ENCODE results near the gene EPHA6. TPM values are rescaled to one million over a fixed set of nuclear protein-coding genes. Genes with fewer than 3 reads are reported as not detected.
"Not testable (repeated sequence)": the region's sequence is repeated elsewhere in the genome, so short reads cannot be mapped to it uniquely, and the experiment has no call there.

The EPHA6 gene
- total RNA-seq, 1 experiment from 2014 or later = 2.7 TPM

DNA sequence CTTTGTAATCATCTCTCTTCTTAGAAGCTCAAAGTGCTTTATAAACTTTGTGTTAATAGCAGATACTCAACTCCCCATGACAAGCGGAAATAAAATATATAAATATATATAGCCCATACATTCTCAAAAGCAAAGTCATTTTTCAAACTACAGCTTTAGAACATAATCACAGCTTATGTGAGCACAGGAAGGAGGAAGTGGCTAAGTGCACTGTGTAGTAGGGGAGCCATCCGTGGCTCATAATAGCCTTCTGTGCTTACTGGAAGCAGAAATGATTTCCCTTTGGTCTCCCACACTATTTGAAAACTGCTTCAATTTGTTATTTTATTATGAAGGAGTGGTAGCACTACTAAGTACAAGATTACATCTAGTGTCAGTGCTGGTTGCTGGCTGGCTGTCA, 798.7 kb downstream of the EPHA6 start:
- H3K27me3 Mint-ChIP-seq (ENCODE audit: insufficient read depth, unreplicated experiment) = peaks cover 3% of the 10 kb centered on the region
- no peaks in the 10 kb centered on the region for H3K36me3 Mint-ChIP-seq (ENCODE audit: insufficient read depth, unreplicated experiment)
- Histone ChIP-seq H3K36me3 (ENCODE audit: control insufficient read depth, insufficient read depth, low read length) (no peaks in the 10 kb centered on the region), H3K4me3 (ENCODE audit: low read depth, low read length) (no peak overlapping the region), H3K9me3 (no peaks in the 10 kb centered on the region), H3K27me3 (replicated peaks; ENCODE audit: control insufficient read depth, insufficient read depth, low read length) (no peaks in the 10 kb centered on the region), H3K4me1 (no peaks in the 10 kb centered on the region)
- no peak for DNase-seq
- BruUV-seq (replicated peaks) = no TSS peak
- intact Hi-C loops (cut with micrococcal nuclease; ENCODE audit: unreplicated experiment) = no loop called here
- H3K27ac Mint-ChIP-seq (ENCODE audit: unreplicated experiment) = no peak overlapping the region
- no peaks in the 10 kb centered on the region for H3K9me3 Mint-ChIP-seq (ENCODE audit: unreplicated experiment)
- TF ChIP-seq, protein P1, sequence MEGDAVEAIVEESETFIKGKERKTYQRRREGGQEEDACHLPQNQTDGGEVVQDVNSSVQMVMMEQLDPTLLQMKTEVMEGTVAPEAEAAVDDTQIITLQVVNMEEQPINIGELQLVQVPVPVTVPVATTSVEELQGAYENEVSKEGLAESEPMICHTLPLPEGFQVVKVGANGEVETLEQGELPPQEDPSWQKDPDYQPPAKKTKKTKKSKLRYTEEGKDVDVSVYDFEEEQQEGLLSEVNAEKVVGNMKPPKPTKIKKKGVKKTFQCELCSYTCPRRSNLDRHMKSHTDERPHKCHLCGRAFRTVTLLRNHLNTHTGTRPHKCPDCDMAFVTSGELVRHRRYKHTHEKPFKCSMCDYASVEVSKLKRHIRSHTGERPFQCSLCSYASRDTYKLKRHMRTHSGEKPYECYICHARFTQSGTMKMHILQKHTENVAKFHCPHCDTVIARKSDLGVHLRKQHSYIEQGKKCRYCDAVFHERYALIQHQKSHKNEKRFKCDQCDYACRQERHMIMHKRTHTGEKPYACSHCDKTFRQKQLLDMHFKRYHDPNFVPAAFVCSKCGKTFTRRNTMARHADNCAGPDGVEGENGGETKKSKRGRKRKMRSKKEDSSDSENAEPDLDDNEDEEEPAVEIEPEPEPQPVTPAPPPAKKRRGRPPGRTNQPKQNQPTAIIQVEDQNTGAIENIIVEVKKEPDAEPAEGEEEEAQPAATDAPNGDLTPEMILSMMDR (IDR thresholded peaks at IDR 0.05; ENCODE audit: insufficient read depth in 1 of 2, low read depth in 1 of 2, low read length in 1 of 2, severe bottlenecking in 1 of 2, unreplicated experiment in 1 of 2) = no peak
- no peak overlapping the region for H3K4me3 Mint-ChIP-seq (ENCODE audit: unreplicated experiment)
- ChIA-PET POLR2A (no interaction called here), CTCF (no interaction called here)
- no peaks in the 10 kb centered on the region for H3K4me1 Mint-ChIP-seq (ENCODE audit: low read depth, unreplicated experiment)

DNA sequence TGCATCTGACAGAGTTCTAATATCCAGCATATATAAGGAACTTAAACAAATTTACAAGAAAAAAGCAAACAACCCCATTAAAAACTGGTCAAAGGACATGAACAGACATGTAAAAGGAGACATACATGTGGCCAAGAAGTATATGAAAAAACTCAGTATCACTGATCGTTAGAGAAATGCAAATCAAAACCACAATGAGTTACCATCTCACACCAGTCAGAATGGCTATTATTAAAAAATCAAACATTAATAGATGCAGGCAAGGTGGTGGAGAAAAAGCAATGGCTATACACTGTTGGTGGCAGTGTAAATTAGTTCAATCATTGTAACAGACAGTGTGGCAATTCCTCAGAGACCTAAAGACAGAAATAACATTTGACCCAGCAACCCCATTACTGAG, 806.1 kb downstream of the EPHA6 start:
- H3K9me3 Mint-ChIP-seq (ENCODE audit: unreplicated experiment); H3K4me3 ChIP-seq (ENCODE audit: low read depth, low read length); H3K27me3 Mint-ChIP-seq (ENCODE audit: insufficient read depth, unreplicated experiment); H3K4me1 ChIP-seq; H3K36me3 ChIP-seq (ENCODE audit: control insufficient read depth, insufficient read depth, low read length); DNase-seq; H3K27me3 ChIP-seq (replicated peaks; ENCODE audit: control insufficient read depth, insufficient read depth, low read length); intact Hi-C loops (cut with micrococcal nuclease; ENCODE audit: unreplicated experiment); H3K4me3 Mint-ChIP-seq (ENCODE audit: unreplicated experiment); CTCF ChIA-PET; H3K9me3 ChIP-seq; H3K36me3 Mint-ChIP-seq (ENCODE audit: insufficient read depth, unreplicated experiment); POLR2A ChIA-PET; H3K4me1 Mint-ChIP-seq (ENCODE audit: low read depth, unreplicated experiment); BruUV-seq (replicated peaks); H3K27ac Mint-ChIP-seq (ENCODE audit: unreplicated experiment): not testable (repeated sequence)

DNA sequence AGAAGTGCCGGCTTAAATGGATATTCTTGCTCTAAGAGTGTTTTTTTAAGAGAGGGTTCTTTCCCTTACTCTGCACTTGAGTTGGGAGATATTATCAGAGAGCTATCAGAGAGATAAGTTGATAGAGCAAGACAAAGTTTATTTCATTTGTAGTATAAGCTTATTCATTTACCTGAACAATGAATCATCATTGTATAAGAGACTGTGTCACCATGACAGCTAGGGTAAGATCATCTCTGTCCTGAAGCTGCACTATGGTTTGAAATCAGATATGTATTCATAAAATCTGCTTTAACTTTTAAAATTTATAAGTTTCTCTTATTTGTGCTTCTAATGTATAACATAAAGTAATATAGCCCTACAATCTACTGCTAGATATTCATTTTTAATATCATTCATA, 822.1 kb downstream of the EPHA6 start:
- intact Hi-C loops (cut with micrococcal nuclease; ENCODE audit: unreplicated experiment) = no loop called here

More for the DNA sequence above, 822.1 kb downstream of the EPHA6 start:
- Mint-ChIP-seq H3K27me3 (ENCODE audit: insufficient read depth, unreplicated experiment) (peaks cover 2% of the 10 kb centered on the region), H3K4me1 (ENCODE audit: low read depth, unreplicated experiment) (no peaks in the 10 kb centered on the region), H3K36me3 (ENCODE audit: insufficient read depth, unreplicated experiment) (no peaks in the 10 kb centered on the region), H3K27ac (ENCODE audit: unreplicated experiment) (no peak overlapping the region), H3K4me3 (ENCODE audit: unreplicated experiment) (no peak overlapping the region), H3K9me3 (ENCODE audit: unreplicated experiment) (peaks cover 10% of the 10 kb centered on the region)
- TF ChIP-seq, protein P1 (IDR thresholded peaks at IDR 0.05; ENCODE audit: insufficient read depth in 1 of 2, low read depth in 1 of 2, low read length in 1 of 2, severe bottlenecking in 1 of 2, unreplicated experiment in 1 of 2) = no peak
- no peaks in the 10 kb centered on the region for H3K4me1 ChIP-seq
- no peaks in the 10 kb centered on the region for H3K27me3 ChIP-seq (replicated peaks; ENCODE audit: control insufficient read depth, insufficient read depth, low read length)
- DNase-seq = no peak
- CTCF ChIA-PET = no interaction called here
- POLR2A ChIA-PET = no interaction called here
- BruUV-seq (replicated peaks) = no TSS peak
- H3K4me3 ChIP-seq (ENCODE audit: low read depth, low read length) = no peak overlapping the region
- H3K9me3 ChIP-seq = no peaks in the 10 kb centered on the region
- no peaks in the 10 kb centered on the region for H3K36me3 ChIP-seq (ENCODE audit: control insufficient read depth, insufficient read depth, low read length)

All from Caco-2 (cell line).